ENCODE data around the gene JHY.

Gene JHY

DNA sequence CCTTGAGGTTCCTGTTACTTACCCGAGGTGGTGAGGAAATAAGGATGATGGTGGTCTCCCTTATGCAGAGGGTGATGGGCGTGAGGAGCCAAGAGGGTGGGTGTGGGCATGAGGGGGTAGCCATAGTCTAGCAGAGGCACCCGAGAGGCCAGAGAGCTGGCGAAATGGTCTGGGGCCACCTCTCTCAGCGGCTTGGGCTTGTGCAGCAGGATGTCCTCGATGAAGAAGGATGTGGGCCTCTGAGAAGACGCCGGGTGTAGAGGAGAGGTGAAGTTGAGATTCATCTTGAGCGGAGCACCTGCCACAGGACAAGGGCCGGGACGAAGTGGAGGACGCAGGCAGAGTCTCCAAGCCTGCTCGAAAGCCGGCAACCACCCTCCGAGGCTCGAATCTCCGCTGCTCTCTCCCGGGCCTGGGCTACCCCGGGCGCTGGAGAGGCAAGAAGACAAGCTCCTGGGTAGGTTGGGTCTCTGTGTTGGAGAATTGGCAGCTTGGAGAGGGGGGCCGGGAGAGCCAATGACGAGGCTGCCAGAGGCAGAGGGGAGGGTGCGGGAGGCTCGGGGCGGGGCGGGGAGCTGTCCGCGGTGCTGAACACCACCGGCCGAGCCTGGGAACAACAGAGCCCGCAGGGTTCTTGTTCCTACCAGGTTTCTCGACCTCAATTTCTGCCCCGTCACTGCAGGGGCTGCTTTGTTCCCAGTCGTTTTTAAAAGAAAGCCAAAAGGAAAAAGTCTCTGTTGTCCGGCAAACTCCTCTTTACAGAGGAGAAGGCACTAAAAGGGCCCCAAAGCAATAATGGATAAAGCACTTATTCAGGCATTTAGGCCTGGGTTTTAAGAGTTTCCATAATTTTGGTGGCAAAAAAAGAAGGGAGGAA lies 99.1 kb downstream of the JHY start, which contains the start of gene BSX:
Gene BSX, minus strand, starts transcription at position 447 of the 877 bp plus-strand sequence. Its CDS starts 163 bp downstream, at position 284.
- no peaks in the 10 kb centered on the region for H3K4me1 ChIP-seq (ENCODE audit: insufficient read depth, low read length, severe bottlenecking)
- H3F3A ChIP-seq (ENCODE audit: insufficient read depth, low read length) = no peaks in the 10 kb centered on the region
- H2AFZ ChIP-seq (ENCODE audit: low read length) = no peak within 1 kb of the TSS
- no peaks in the 10 kb centered on the region for H3K36me3 ChIP-seq (ENCODE audit: insufficient read depth, low read length)
- no peak within 1 kb of the TSS for H3K9ac ChIP-seq (ENCODE audit: low read length)
- TF ChIP-seq, protein P1, sequence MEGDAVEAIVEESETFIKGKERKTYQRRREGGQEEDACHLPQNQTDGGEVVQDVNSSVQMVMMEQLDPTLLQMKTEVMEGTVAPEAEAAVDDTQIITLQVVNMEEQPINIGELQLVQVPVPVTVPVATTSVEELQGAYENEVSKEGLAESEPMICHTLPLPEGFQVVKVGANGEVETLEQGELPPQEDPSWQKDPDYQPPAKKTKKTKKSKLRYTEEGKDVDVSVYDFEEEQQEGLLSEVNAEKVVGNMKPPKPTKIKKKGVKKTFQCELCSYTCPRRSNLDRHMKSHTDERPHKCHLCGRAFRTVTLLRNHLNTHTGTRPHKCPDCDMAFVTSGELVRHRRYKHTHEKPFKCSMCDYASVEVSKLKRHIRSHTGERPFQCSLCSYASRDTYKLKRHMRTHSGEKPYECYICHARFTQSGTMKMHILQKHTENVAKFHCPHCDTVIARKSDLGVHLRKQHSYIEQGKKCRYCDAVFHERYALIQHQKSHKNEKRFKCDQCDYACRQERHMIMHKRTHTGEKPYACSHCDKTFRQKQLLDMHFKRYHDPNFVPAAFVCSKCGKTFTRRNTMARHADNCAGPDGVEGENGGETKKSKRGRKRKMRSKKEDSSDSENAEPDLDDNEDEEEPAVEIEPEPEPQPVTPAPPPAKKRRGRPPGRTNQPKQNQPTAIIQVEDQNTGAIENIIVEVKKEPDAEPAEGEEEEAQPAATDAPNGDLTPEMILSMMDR (IDR thresholded peaks at IDR 0.05; ENCODE audit: low read length) = no peak
- TF ChIP-seq EZH2 (IDR thresholded peaks at IDR 0.05; ENCODE audit: borderline replicate concordance, low read length) = no peak
- no peaks in the 10 kb centered on the region for H3K9me3 ChIP-seq (ENCODE audit: low read length)
- no peak within 1 kb of the TSS for H3K4me2 ChIP-seq (ENCODE audit: low read length)
- H3K79me2 ChIP-seq (ENCODE audit: insufficient read depth, low read length) = no peaks in the 10 kb centered on the region
- no peaks in the 10 kb centered on the region for H4K20me1 ChIP-seq (ENCODE audit: insufficient read depth, low read length)
- no peak within 1 kb of the TSS for H3K4me3 ChIP-seq (ENCODE audit: low read depth, low read length, poor library complexity, severe bottlenecking)
- no peak within 1 kb of the TSS for H3K27ac ChIP-seq (ENCODE audit: low read depth, low read length, poor library complexity, severe bottlenecking)
- H3K27me3 ChIP-seq (ENCODE audit: insufficient read depth, low read length) = no peaks in the 10 kb centered on the region
- no peaks in the 10 kb centered on the region for H3K9me2 ChIP-seq (ENCODE audit: low read depth, low read length)

DNA sequence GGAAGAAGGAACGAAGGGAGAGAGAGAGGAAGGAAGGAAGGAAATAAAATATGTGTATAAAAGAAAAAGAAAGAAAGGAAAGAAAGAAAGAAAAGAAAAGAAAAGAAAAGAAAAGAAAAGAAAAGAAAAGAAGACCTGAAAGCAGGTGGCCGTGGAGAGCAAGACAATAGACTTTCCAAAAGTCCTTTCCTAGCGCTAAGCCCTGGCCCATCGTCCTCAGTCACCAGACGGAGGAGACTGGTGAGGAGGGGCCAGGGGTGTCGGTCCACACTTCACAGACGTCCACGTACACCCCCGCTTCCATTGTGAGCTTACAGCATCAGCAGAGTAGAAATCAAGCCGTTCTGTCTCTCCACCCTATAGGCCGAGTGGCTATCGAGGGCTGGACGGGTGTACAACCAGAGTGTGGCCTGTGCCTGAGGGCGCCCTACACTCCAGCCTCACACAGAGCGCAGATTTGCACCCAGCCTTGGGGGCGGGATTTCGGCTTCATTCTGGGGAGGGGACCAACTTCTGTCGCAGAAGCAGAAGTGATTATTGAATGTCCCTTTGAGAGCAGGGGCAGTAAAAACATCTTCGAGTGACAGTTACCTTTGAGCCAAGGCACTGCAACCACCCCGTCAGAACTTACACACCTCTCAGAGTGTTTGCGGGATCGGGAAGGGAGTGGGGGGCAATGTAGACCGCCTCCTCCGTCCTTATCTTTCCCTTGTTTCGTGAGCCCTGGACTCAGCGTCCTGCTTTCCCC lies 101.1 kb downstream of the JHY start:
- Histone ChIP-seq H3K79me2 (ENCODE audit: insufficient read depth, low read length) (no peaks in the 10 kb centered on the region), H3K4me3 (ENCODE audit: low read depth, low read length, poor library complexity, severe bottlenecking) (no peak overlapping the region), H3K4me1 (ENCODE audit: insufficient read depth, low read length, severe bottlenecking) (no peaks in the 10 kb centered on the region), H3K9ac (ENCODE audit: low read length) (no peak overlapping the region), H3K27me3 (ENCODE audit: insufficient read depth, low read length) (no peaks in the 10 kb centered on the region), H3K36me3 (ENCODE audit: insufficient read depth, low read length) (no peaks in the 10 kb centered on the region), H3K9me3 (ENCODE audit: low read length) (no peaks in the 10 kb centered on the region), H2AFZ (ENCODE audit: low read length) (no peak overlapping the region), H3F3A (ENCODE audit: insufficient read depth, low read length) (no peaks in the 10 kb centered on the region), H3K27ac (ENCODE audit: low read depth, low read length, poor library complexity, severe bottlenecking) (no peak overlapping the region), H4K20me1 (ENCODE audit: insufficient read depth, low read length) (no peaks in the 10 kb centered on the region), H3K9me2 (ENCODE audit: low read depth, low read length) (no peaks in the 10 kb centered on the region), H3K4me2 (ENCODE audit: low read length) (no peak overlapping the region)
- TF ChIP-seq, protein P1 (IDR thresholded peaks at IDR 0.05; ENCODE audit: low read length) = no peak
- TF ChIP-seq EZH2 (IDR thresholded peaks at IDR 0.05; ENCODE audit: borderline replicate concordance, low read length) = no peak

DNA sequence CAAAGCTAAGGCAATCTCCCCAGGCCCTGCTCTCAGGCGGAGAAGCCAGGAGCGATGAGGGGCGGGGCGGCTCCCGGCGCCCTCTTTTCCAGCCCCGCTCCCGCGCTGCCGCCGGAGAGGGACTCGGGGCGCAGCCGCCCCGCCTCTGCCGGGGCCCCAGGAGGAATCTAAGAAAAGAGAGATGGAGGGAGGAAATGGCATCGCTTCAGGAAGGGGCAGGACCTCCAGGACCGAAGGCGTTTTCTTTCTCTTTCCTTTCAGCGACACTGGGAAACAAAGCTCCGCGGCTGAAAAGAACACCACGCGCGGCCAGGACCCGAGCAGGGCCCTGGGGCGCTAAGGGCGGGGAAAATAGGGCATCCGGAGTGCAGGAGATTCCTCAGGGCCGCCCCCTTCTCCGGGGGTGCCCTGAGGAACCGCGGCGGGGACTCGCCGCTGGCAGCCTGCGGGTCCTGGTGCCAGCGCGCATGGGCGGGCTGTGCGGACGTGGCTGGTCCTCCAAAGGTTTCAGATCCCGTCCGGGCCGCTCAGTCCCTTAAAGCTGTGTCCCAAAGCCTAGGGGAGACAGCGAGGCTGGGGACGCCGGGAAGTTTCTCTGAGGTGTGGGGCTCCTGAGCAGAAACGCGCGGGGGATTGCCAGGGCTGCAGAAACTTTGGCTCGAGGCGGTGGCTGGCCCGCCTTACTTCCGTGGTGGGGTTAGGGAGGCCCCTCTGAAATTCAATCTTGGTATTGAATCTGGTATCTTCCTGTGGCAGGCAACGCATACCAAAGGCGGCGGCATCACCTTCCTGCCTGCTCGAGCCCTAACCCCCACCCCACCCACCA lies 101.8 kb downstream of the JHY start:
- no peaks in the 10 kb centered on the region for H3K9me3 ChIP-seq (ENCODE audit: low read length)
- H4K20me1 ChIP-seq (ENCODE audit: insufficient read depth, low read length) = no peaks in the 10 kb centered on the region
- no peaks in the 10 kb centered on the region for H3K27me3 ChIP-seq (ENCODE audit: insufficient read depth, low read length)
- H3F3A ChIP-seq (ENCODE audit: insufficient read depth, low read length) = no peaks in the 10 kb centered on the region
- no peaks in the 10 kb centered on the region for H3K79me2 ChIP-seq (ENCODE audit: insufficient read depth, low read length)
- TF ChIP-seq EZH2 (IDR thresholded peaks at IDR 0.05; ENCODE audit: borderline replicate concordance, low read length) = no peak
- TF ChIP-seq, protein P1 (IDR thresholded peaks at IDR 0.05; ENCODE audit: low read length) = no peak
- no peak overlapping the region for H3K9ac ChIP-seq (ENCODE audit: low read length)
- no peak overlapping the region for H2AFZ ChIP-seq (ENCODE audit: low read length)
- H3K9me2 ChIP-seq (ENCODE audit: low read depth, low read length) = no peaks in the 10 kb centered on the region
- H3K27ac ChIP-seq (ENCODE audit: low read depth, low read length, poor library complexity, severe bottlenecking) = no peak overlapping the region
- no peaks in the 10 kb centered on the region for H3K4me1 ChIP-seq (ENCODE audit: insufficient read depth, low read length, severe bottlenecking)
- no peaks in the 10 kb centered on the region for H3K36me3 ChIP-seq (ENCODE audit: insufficient read depth, low read length)
- H3K4me3 ChIP-seq (ENCODE audit: low read depth, low read length, poor library complexity, severe bottlenecking) = no peak overlapping the region
- no peak overlapping the region for H3K4me2 ChIP-seq (ENCODE audit: low read length)
